DND-41 (cell line): ENCODE data around the gene SLC36A2.

ENCODE experiments used
- ATAC-seq: fragments of 200-7000 bp; cut with Tn5 transposase; 3 replicates; pipeline ENCODE4 v1.9.1; 2021; ENCODE audit warnings: low read depth; ENCODE audit not compliant: insufficient read depth
- DNase-seq: peaks from one replicate; pipeline ENCODE4 v3.0.0-alpha.2; 2020
- H2AFZ ChIP-seq: 2 replicates; pipeline ENCODE4 v1.6.0; 2012; ENCODE audit warnings: low read depth, low read length
- H3K27ac ChIP-seq: 2 replicates; pipeline ENCODE4 v1.5.1; 2012; ENCODE audit warnings: low read length, inconsistent platforms
- H3K27me3 ChIP-seq: fragments of 200-600 bp; sonication (generic); 2 replicates; pipeline ENCODE4 v1.6.0; 2012; ENCODE audit warnings: low read length, mild to moderate bottlenecking, inconsistent platforms; ENCODE audit not compliant: insufficient read depth, poor library complexity
- H3K36me3 ChIP-seq: 2 replicates; pipeline ENCODE4 v1.5.1; 2012; ENCODE audit warnings: low read length, inconsistent platforms; ENCODE audit not compliant: insufficient read depth
- H3K4me1 ChIP-seq: 2 replicates; pipeline ENCODE4 v1.5.1; 2012; ENCODE audit warnings: mild to moderate bottlenecking, low read length; ENCODE audit not compliant: insufficient read depth
- H3K4me2 ChIP-seq: 2 replicates; pipeline ENCODE4 v1.6.0; 2012; ENCODE audit warnings: mild to moderate bottlenecking, moderate library complexity, low read length, inconsistent platforms; ENCODE audit not compliant: insufficient read depth
- H3K4me3 ChIP-seq, 2 experiments: fragments of 200-600 bp in 1 of 2; shearing (Covaris generic) in 1 of 2; 2 replicates each; pipeline ENCODE4 v1.5.1; 2012 to 2016; ENCODE audit warnings: inconsistent platforms in 2 of 2, low read length in 2 of 2, mild to moderate bottlenecking in 2 of 2, low read depth in 1 of 2, moderate library complexity in 1 of 2
- H3K79me2 ChIP-seq: 2 replicates; pipeline ENCODE4 v1.6.0; 2012; ENCODE audit warnings: low read length, inconsistent platforms; ENCODE audit not compliant: insufficient read depth
- H3K9ac ChIP-seq: 2 replicates; pipeline ENCODE4 v1.6.0; 2012; ENCODE audit warnings: low read depth, mild to moderate bottlenecking, inconsistent platforms, low read length, moderate library complexity
- H3K9me3 ChIP-seq: 2 replicates; pipeline ENCODE4 v1.5.1; 2012; ENCODE audit warnings: low read length, moderate library complexity, mild to moderate bottlenecking, inconsistent platforms; ENCODE audit not compliant: insufficient read depth, severe bottlenecking
- H4K20me1 ChIP-seq: 2 replicates; pipeline ENCODE4 v1.6.0; 2012; ENCODE audit warnings: low read length; ENCODE audit not compliant: insufficient read depth
- EZH2 ChIP-seq: IDR thresholded peaks from 3 replicates; pipeline ENCODE4 v1.6.1; 2012; ENCODE audit warnings: borderline replicate concordance, low read depth, mild to moderate bottlenecking, moderate library complexity, low read length, inconsistent platforms; ENCODE audit not compliant: severe bottlenecking
- TF ChIP-seq, protein P1 (sequence below): IDR thresholded peaks from 2 replicates; pipeline ENCODE4 v1.5.1; 2012; ENCODE audit warnings: borderline replicate concordance, low read length, moderate library complexity, mild to moderate bottlenecking; ENCODE audit not compliant: poor library complexity, severe bottlenecking; ENCODE audit errors: extremely low read depth

SLC36A2 gene

GRCh38 chr5:151345808-151346478 lies 1.4 kb downstream of the SLC36A2 start:
- no peaks in the 10 kb centered on the region for H3K4me1 ChIP-seq
- peaks cover 41% of the 10 kb centered on the region for H3K27me3 ChIP-seq
- TF ChIP-seq, protein P1, sequence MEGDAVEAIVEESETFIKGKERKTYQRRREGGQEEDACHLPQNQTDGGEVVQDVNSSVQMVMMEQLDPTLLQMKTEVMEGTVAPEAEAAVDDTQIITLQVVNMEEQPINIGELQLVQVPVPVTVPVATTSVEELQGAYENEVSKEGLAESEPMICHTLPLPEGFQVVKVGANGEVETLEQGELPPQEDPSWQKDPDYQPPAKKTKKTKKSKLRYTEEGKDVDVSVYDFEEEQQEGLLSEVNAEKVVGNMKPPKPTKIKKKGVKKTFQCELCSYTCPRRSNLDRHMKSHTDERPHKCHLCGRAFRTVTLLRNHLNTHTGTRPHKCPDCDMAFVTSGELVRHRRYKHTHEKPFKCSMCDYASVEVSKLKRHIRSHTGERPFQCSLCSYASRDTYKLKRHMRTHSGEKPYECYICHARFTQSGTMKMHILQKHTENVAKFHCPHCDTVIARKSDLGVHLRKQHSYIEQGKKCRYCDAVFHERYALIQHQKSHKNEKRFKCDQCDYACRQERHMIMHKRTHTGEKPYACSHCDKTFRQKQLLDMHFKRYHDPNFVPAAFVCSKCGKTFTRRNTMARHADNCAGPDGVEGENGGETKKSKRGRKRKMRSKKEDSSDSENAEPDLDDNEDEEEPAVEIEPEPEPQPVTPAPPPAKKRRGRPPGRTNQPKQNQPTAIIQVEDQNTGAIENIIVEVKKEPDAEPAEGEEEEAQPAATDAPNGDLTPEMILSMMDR: no peak
- no peak for TF ChIP-seq EZH2
- H3K4me3 ChIP-seq: no peak overlapping the region
- H3K9ac ChIP-seq: no peak overlapping the region
- no peak for DNase-seq
- no peak overlapping the region for H3K27ac ChIP-seq
- no peak for ATAC-seq
- no peaks in the 10 kb centered on the region for H3K9me3 ChIP-seq
- H4K20me1 ChIP-seq: no peaks in the 10 kb centered on the region
- H2AFZ ChIP-seq: no peak overlapping the region
- H3K4me2 ChIP-seq: no peak overlapping the region
- H3K36me3 ChIP-seq: no peaks in the 10 kb centered on the region
- H3K79me2 ChIP-seq: no peaks in the 10 kb centered on the region

GRCh38 chr5:151345187-151345807 lies 2.1 kb downstream of the SLC36A2 start:
- no peak overlapping the region for H3K4me3 ChIP-seq
- H3K4me1 ChIP-seq: no peaks in the 10 kb centered on the region
- H3K79me2 ChIP-seq: no peaks in the 10 kb centered on the region
- H3K9ac ChIP-seq: no peak overlapping the region
- no peak for TF ChIP-seq EZH2
- TF ChIP-seq, protein P1: no peak
- H2AFZ ChIP-seq: no peak overlapping the region
- peaks cover 42% of the 10 kb centered on the region for H3K27me3 ChIP-seq
- DNase-seq (no peak), ATAC-seq (no peak)
- no peak overlapping the region for H3K4me2 ChIP-seq
- no peaks in the 10 kb centered on the region for H3K36me3 ChIP-seq
- H3K27ac ChIP-seq: no peak overlapping the region
- H3K9me3 ChIP-seq: no peaks in the 10 kb centered on the region
- H4K20me1 ChIP-seq: no peaks in the 10 kb centered on the region

- H3K4me3 ChIP-seq: no peak overlapping the region
- no peak for TF ChIP-seq EZH2
- TF ChIP-seq, protein P1: no peak
- H3K4me1 ChIP-seq: no peaks in the 10 kb centered on the region
- no peak overlapping the region for H3K4me2 ChIP-seq
- no peak overlapping the region for H2AFZ ChIP-seq
- H3K27ac ChIP-seq: no peak overlapping the region
- no peak for DNase-seq
- no peaks in the 10 kb centered on the region for H4K20me1 ChIP-seq
- no peak overlapping the region for H3K9ac ChIP-seq
- ATAC-seq: no peak
- no peaks in the 10 kb centered on the region for H3K79me2 ChIP-seq
- no peaks in the 10 kb centered on the region for H3K9me3 ChIP-seq
- peaks cover 42% of the 10 kb centered on the region for H3K27me3 ChIP-seq
- no peaks in the 10 kb centered on the region for H3K36me3 ChIP-seq
Observed at GRCh38 chr5:151344088-151344487, 3.3 kb downstream of the SLC36A2 start.
